Adrenal gland (tissue), 12 donors: Measurements from ENCODE around the gene COL6A3. TPM values are rescaled to one million over a fixed set of nuclear protein-coding genes. Genes with fewer than 3 reads are reported as not detected.

ENCODE experiments used
- DNase-seq, 7 donors: peaks; one replicate each; pipeline ENCODE4 v3.0.0-alpha.2; 2019 to 2020
- H3K27ac ChIP-seq, 5 donors: fragments of 200-600 bp; sonication (generic) in 4 of 5; 1 replicate in 3 of 5; 2 replicates in 2 of 5; pipeline versions ENCODE4 v1.5.1 to v1.8.0; 2016 to 2020; ENCODE audit warnings: mild to moderate bottlenecking in 1 of 5
- H3K27me3 ChIP-seq: fragments of 200-600 bp; 2 replicates; pipeline ENCODE4 v1.8.0; 2021
- H3K36me3 ChIP-seq, 2 donors: fragments of 200-600 bp; replicated peaks in 1 of 2; 1 replicate in 1 of 2; 2 replicates in 1 of 2; pipeline versions ENCODE4 v1.5.1 to v1.8.0; 2018 to 2022
- H3K4me1 ChIP-seq, 2 donors: fragments of 200-600 bp; replicated peaks in 1 of 2; 1 replicate in 1 of 2; 2 replicates in 1 of 2; pipeline versions ENCODE4 v1.5.1 to v1.8.0; 2018 to 2021
- H3K4me3 ChIP-seq, 4 donors: fragments of 200-600 bp; sonication (generic) in 3 of 4; one replicate each; pipeline ENCODE4 v1.5.1; 2016 to 2018
- H3K9me3 ChIP-seq, 3 donors: fragments of 200-600 bp; sonication (generic) in 1 of 3; replicated peaks in 1 of 3; 1 replicate in 2 of 3; 2 replicates in 1 of 3; pipeline versions ENCODE4 v1.5.1 to v1.8.0; 2016 to 2021
- CTCF ChIP-seq, 6 experiments: fragments of 450-650 bp in 4 of 6; fragments of 200-600 bp in 2 of 6; sonication (generic) in 1 of 6; IDR thresholded peaks; 1 replicate in 5 of 6; 2 replicates in 1 of 6; pipeline versions ENCODE4 v1.5.1 to v1.8.0; 2016 to 2021; ENCODE audit warnings: antibody characterized with exemption in 6 of 6, mild to moderate bottlenecking in 2 of 6, moderate library complexity in 1 of 6
- POLR2A ChIP-seq, 2 donors: fragments of 450-650 bp; IDR thresholded peaks; one replicate each; pipeline ENCODE4 v1.6.1; 2017; ENCODE audit warnings: antibody characterized with exemption in 2 of 2, mild to moderate bottlenecking in 2 of 2, moderate library complexity in 1 of 2
- WGBS, 4 donors: extraction: QIAGEN DNeasy Blood & Tissue Kit in 2 of 4; methylation state at CpG; one replicate each; pipeline versions ENCODE4 v1.1.5 to v1.1.7; 2013 to 2017; 5-methylcytosine and 5-hydroxymethylcytosine counted together
- intact Hi-C, 2 donors: fragments of 100-400 bp; cut with DNase I; formaldehyde crosslinking; loops; one replicate each; pipeline versions ENCODE4 v1.14.1 to v1.15.0; 2022 to 2023
- polyA plus RNA-seq, 3 donors: library from polyadenylated mRNA; stranded (reverse); fragments of 200-250 nt in 2 of 3; fragments of 350-450 nt in 1 of 3; fragmentation: Illumina TruSeq in 1 of 3; extraction: RNeasy Lipid Tissue Mini Kit (QIAGEN cat#74804) in 1 of 3; gene quantifications; one replicate each; pipeline ENCODE4 v1.2.3, GENCODE V29; 2013 to 2014
- total RNA-seq, 9 donors: library from RNA; depleted of rRNA in 4 of 9; stranded (reverse); fragments of >200 nt in 4 of 9; fragments of 120-200 nt in 1 of 9; fragmentation: NEBNext Ultra II Directional in 1 of 9; extraction: Animal tissue kit (Norgen Biotek cat#: 25700) in 1 of 9; gene quantifications; one replicate each; pipeline versions ENCODE4 v1.1.0 to v1.2.4, GENCODE V29; 2013 to 2023
- donor health status: healthy with polysubstance abuse.
- donor health status: Bipolar disorder and iron deficiency.
- donor health status: DM: yes; HTN: yes; CAD: no.
- donor health status: DM: no; HTN: no; CAD: no.
- donor health status: DM: no; HTN: no; CAD: no.
- donor health status: DM: yes; HTN: yes; CAD: no.

The COL6A3 gene
- total and polyA plus RNA-seq, 12 donors, result 15.5 to 69.4 (median 33.1) TPM

DNA sequence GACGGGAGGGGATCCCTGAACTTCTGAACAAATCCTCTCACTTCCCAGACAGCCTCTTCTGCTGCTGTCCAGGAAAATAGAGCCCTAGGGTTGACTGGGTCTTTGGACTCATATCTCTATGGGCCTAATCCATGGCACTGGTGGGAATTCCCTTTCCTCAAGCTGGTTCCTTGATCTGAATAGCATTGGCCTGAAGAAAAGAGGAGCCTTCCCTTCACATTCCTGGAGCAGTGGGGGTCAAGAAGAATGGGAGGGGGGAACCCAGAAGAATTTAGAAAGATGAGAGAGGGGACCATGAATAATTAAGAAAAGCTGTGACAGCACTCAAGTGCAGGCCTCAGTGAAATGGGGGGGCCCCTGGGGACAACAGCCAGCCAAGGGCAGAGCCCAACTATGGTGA lies 80.2 kb downstream of the COL6A3 start:
- no peaks in the 10 kb centered on the region for H3K4me1 ChIP-seq
- H3K9me3 ChIP-seq, result no peaks in the 10 kb centered on the region
- no peak for DNase-seq
- no peaks in the 10 kb centered on the region for H3K36me3 ChIP-seq
- intact Hi-C loops, result no loop called here
- no peak overlapping the region for H3K4me3 ChIP-seq
- H3K27ac ChIP-seq, result no peak overlapping the region
- no peaks in the 10 kb centered on the region for H3K27me3 ChIP-seq
- WGBS, 4 donors, result 69 to 100% (median 94%) methylated on average over 1 of the region's 1 CpG
- TF ChIP-seq CTCF (IDR thresholded peaks at IDR 0.05) (no peak), POLR2A (IDR thresholded peaks at IDR 0.05) (no peak)

DNA sequence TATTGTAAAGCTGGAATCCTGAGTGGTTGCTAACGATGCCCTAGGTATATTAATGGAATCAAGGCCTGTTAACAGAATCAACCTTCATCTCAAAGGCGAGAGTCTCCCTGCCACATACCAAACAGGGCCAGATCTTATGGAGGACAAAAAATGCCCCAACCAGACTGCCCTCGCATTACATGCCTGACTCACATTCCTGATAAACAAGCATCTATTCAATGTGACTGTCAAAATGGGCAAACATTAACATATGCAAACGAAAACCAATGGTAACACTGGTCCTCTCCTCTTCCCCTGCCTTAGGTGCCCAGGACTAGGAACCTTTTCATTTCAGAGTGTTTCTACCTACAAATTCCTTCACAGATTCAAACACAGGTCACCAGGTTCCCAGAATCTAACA lies 83.4 kb downstream of the COL6A3 start:
- TF ChIP-seq CTCF (IDR thresholded peaks at IDR 0.05), result no peak
- TF ChIP-seq POLR2A (IDR thresholded peaks at IDR 0.05), result no peak
- Histone ChIP-seq H3K4me3 (no peak overlapping the region), H3K4me1 (no peaks in the 10 kb centered on the region), H3K27me3 (no peaks in the 10 kb centered on the region), H3K36me3 (no peaks in the 10 kb centered on the region), H3K9me3 (no peaks in the 10 kb centered on the region), H3K27ac (no peak overlapping the region)
- no peak for DNase-seq
- 59 to 71% (median 68%) methylated on average over 4 of the region's 4 CpGs for WGBS, 4 donors
- intact Hi-C loops, result no loop called here

DNA sequence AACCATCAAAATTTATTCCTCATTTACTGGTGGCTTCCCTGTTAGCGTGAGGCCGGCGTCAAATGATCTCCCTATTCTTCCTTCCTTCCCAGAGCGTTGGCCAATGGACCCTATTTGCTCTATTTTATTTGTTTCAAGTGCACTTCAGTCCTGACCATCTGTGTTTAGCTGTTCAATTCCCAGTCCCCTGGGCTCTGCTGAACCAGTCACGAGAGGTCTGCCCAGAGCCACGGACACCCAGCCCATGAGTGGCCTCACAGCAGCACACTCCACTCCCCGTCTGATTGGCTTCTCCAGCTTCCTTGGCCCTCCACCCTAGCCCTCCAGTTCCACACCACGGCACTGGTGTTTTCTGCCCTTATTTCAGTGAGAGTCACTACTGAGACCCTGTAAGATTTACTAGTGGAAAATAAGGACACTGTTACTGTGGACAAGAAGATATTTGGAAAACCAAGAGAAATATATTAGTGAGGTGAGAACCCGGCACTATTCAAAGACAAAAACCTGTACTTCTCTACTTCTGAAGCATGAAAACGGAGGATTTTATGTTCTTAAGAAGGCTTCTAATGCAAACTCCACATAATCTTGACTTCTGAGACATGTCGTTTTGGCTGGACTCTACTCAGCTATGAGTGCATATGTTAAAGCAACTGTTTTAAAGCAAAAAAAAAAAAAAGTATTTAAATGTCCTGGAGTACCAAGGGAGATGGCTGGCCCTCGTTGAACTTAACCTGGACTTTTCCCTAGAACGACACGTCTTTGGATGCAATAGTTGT lies 86.6 kb downstream of the COL6A3 start:
- no peak for DNase-seq
- H3K27me3 ChIP-seq, result no peaks in the 10 kb centered on the region
- H3K4me1 ChIP-seq, result no peaks in the 10 kb centered on the region
- no peak overlapping the region for H3K4me3 ChIP-seq
- TF ChIP-seq CTCF (IDR thresholded peaks at IDR 0.05) (no peak), POLR2A (IDR thresholded peaks at IDR 0.05) (no peak)
- H3K27ac ChIP-seq, result peak overlapping the region in 2 of 5 donors; percentile 66 to 73
- intact Hi-C loops, result no loop called here
- no peaks in the 10 kb centered on the region for H3K9me3 ChIP-seq
- no peaks in the 10 kb centered on the region for H3K36me3 ChIP-seq
- 81 to 86% (median 83%) methylated on average over 14 of the region's 14 CpGs for WGBS, 4 donors

DNA sequence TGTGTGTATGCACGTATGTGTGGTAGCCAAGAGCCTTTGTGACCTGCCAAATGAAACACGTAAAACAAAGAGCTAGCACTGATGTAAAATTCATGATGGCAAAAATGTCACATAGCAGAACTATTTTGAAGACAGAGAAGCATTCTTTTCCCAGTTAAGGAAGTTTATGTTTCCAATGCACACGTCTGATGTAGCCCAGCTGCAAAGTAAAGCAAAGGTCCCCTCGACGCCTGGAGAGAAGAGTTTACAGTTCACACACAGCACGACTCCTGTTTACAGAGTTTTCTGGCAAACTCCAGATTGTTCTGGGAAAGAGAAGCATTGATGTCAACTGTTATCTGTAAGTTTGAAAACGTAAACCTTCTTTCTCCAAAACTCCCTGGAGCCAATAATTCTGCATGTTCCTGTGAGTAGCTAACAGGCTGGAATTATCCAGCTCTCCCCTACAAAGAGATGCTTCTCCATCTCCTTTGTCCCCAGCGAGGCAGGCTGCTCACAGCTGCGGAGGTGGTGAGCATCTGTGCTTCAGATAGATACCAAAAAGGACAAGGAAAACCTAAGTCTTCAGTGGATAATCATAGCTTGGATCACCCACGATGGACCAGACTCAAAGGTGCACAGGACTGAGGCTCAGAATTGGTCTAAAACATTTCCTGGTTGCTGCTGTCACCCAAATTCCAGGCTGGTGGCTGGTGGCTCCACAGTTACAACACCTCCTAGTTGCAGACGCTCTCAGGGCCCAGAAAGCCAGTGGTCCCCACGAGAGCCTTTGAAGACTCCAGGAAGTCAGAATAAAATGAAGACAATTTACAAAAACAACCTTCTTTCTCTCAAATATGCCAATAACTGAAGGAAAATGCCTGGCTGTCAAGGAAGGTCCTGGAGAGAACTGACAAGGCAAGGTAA lies 87.4 kb downstream of the COL6A3 start:
- no peaks in the 10 kb centered on the region for H3K9me3 ChIP-seq
- H3K4me1 ChIP-seq, result no peaks in the 10 kb centered on the region
- 65 to 70% (median 66%) methylated on average over 12 of the region's 12 CpGs for WGBS, 4 donors
- H3K27me3 ChIP-seq, result no peaks in the 10 kb centered on the region
- no peak for DNase-seq
- no peaks in the 10 kb centered on the region for H3K36me3 ChIP-seq
- intact Hi-C loops, result no loop called here
- no peak for TF ChIP-seq CTCF (IDR thresholded peaks at IDR 0.05)
- TF ChIP-seq POLR2A (IDR thresholded peaks at IDR 0.05), result no peak
- peak overlapping the region in 3 of 5 donors; percentile 2 to 73 (median 66) for H3K27ac ChIP-seq
- no peak overlapping the region for H3K4me3 ChIP-seq
